HL-60/S4 (cell line): ENCODE data around the gene SERPINA10.

Source experiments
- in situ Hi-C: fragments of 300-500 bp; cut with MboI; formaldehyde crosslinking; loops from 2 replicates; pipeline ENCODE4 v1.14.3; 2022; ENCODE audit warnings: low sequenced_read_pairs

The SERPINA10 gene

GRCh38 chr14:94292872-94293577, at the start of gene SERPINA10:
SERPINA10 (minus strand) TSS chr14:94293268; CDS start chr14:94290593, 2,675 bp downstream.
- in situ Hi-C loops, result no loop called here

- in situ Hi-C loops, result no loop called here
These were observed 49.4 kb upstream of the SERPINA10 start for GRCh38 chr14:94342334-94342934.

GRCh38 chr14:94341656-94342333, 48.7 kb upstream of the SERPINA10 start:
- in situ Hi-C loops, result no loop called here

GRCh38 chr14:94340533-94340932, 47.5 kb upstream of the SERPINA10 start:
- in situ Hi-C loops, result no loop called here

GRCh38 chr14:94338023-94338422, 45.0 kb upstream of the SERPINA10 start:
- in situ Hi-C loops, result no loop called here

GRCh38 chr14:94337274-94337673, 44.2 kb upstream of the SERPINA10 start:
- in situ Hi-C loops, result no loop called here

GRCh38 chr14:94334872-94335271, 41.8 kb upstream of the SERPINA10 start:
- in situ Hi-C loops, result no loop called here

GRCh38 chr14:94332587-94332986, 39.5 kb upstream of the SERPINA10 start:
- in situ Hi-C loops, result no loop called here

- in situ Hi-C loops, result no loop called here
These were observed 39.1 kb upstream of the SERPINA10 start for GRCh38 chr14:94332063-94332583.

GRCh38 chr14:94331462-94331861, 38.4 kb upstream of the SERPINA10 start:
- in situ Hi-C loops, result no loop called here

- in situ Hi-C loops, result no loop called here
These were observed 37.8 kb upstream of the SERPINA10 start for GRCh38 chr14:94330857-94331256.

- in situ Hi-C loops, result no loop called here
These were observed 37.4 kb upstream of the SERPINA10 start for GRCh38 chr14:94330432-94330831.

- in situ Hi-C loops, result no loop called here
These were observed 36.8 kb upstream of the SERPINA10 start for GRCh38 chr14:94329857-94330256.

- in situ Hi-C loops, result no loop called here
These were observed 35.1 kb upstream of the SERPINA10 start for GRCh38 chr14:94328196-94328595.

GRCh38 chr14:94322648-94323570, 29.8 kb upstream of the SERPINA10 start, which contains the start of gene SERPINA6:
SERPINA6 (minus strand) TSS chr14:94323336; CDS start chr14:94314648, 8,688 bp downstream.
- in situ Hi-C loops, result no loop called here

GRCh38 chr14:94321421-94322271, 28.6 kb upstream of the SERPINA10 start:
- in situ Hi-C loops, result no loop called here

- in situ Hi-C loops, result no loop called here
These were observed 27.2 kb upstream of the SERPINA10 start for GRCh38 chr14:94320243-94320642.

GRCh38 chr14:94317259-94317658, 24.2 kb upstream of the SERPINA10 start:
- in situ Hi-C loops, result no loop called here

GRCh38 chr14:94316692-94317091, 23.6 kb upstream of the SERPINA10 start:
- in situ Hi-C loops, result no loop called here

GRCh38 chr14:94314890-94315289, 21.8 kb upstream of the SERPINA10 start:
- in situ Hi-C loops, result no loop called here
